DMS 273 (cell line): ENCODE data around the gene SPPL2C.

Source experiments
- DNase-seq: peaks from one replicate; lab custom pipeline; 2025; ENCODE audit not compliant: unreplicated experiment; lab: John Stamatoyannopoulos, UW

SPPL2C gene

DNA sequence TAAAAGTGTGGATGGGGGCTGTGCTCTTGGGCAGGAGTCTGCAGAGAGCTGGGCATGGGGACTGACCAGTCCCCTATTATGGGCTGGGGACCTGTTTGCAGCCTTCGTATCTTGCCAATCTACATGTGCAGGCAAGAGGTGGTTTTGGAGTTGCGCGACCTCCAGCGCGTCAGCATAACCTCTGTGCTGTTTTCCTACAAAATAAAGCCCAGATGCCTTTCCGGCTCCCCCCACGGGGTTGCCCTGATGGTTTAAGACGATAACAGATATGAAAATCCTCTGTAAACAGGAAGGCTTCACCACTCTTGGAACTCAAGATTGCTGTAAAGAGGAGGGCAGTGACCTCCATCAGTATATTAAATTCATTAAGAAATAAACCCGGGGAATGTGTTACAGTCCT is 16.5 kb upstream of the SPPL2C start:
- no peak for DNase-seq

DNA sequence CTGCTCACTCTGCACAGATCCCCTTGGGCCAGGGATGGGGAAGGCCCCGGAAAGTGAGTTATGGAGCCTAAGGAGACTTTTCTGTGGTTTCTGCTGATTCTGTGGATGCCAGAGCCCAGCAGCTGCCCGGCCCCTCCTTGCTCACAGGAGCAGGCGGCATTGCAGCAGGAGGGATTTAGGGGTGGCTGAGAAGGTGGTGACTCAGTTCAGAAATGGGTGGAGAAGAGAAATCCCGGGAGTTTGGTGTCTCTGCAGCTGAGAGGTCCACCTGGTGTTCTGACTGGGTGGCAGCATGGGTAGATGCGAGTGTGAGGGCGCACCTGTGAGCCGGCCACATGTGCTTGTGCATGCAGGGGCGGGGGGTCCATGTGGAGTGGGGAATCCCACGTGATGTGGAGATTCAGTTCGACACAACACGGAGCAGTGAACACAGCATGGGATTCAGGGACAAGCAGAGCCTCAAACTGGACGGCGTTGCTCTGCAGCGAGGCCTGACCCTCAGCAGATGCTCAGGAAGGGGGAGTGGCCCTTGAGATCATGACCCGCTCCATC is 16.0 kb upstream of the SPPL2C start:
- DNase-seq = no peak

DNA sequence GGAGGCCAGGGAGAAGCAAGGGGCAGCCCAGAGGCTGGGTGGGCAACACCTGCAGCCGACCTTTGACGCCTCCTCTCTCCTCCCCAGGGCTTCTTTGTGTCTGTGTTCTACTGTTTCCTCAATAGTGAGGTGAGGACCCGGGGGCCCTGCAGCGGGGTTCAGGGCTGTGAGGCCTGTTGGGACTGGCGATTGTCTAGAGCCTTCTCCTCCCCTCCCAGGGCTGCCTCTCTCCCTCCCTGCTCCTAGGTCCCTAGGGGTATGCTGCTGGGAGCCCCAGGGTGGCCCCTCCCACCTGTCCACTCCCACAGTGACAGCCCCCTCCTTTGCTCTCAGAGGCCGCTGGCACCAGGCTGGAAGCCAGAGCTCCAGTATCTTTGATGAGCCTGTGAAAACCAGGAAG is 10.8 kb upstream of the SPPL2C start:
- peak; percentile 30 for DNase-seq

DNA sequence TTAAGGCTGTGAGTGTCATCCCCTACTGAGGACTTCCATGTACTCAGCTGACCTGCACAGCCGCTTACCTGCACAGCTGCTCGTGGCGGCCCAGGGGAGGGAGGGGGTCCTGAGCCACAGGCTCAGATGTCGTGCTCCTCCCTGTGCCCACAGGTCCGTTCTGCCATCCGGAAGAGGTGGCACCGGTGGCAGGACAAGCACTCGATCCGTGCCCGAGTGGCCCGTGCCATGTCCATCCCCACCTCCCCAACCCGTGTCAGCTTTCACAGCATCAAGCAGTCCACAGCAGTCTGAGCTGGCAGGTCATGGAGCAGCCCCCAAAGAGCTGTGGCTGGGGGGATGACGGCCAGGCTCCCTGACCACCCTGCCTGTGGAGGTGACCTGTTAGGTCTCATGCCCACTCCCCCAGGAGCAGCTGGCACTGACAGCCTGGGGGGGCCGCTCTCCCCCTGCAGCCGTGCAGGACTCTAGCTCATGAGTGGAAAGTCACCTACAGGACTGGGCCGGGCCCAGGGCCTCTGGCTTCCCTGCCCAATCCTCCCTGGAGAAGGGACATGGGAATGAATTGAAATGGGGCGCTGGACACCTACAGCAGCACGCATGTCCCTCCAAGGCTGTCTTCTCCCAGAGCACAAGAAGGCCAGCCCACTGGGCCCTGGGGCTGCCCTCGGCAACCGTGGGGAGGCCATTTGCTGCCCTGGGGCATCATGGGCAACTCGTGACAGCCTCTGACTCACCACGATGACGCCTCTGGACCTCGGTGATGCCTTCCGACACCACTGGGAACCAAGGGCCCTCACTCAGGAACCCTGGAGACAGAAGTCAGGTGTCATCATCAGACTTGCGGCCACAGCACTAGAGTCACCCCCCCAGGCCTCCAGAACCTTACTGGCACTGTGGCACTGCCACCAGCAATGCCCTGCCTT is 9.9 kb upstream of the SPPL2C start:
- DNase-seq = no peak

DNA sequence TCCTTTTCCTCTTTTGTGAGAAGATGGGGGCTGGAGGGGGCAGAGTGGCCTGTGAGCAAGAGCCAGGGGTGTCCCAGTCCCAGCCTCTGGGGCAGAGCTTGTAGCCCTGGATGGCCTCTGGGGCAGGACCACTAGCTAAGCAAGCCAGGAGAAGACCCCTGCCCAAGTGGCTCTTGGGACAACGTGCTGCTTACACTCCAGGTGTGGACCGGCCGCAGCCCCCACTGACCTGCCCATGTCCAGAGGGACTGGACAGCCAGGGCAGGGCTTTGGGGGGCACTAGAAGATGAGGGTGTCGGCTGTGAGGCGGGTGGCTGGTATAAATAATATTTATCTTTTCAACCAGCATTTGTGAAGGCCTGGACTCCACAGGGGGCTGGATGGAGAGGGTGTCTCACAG is 9.2 kb upstream of the SPPL2C start:
- DNase-seq = no peak

DNA sequence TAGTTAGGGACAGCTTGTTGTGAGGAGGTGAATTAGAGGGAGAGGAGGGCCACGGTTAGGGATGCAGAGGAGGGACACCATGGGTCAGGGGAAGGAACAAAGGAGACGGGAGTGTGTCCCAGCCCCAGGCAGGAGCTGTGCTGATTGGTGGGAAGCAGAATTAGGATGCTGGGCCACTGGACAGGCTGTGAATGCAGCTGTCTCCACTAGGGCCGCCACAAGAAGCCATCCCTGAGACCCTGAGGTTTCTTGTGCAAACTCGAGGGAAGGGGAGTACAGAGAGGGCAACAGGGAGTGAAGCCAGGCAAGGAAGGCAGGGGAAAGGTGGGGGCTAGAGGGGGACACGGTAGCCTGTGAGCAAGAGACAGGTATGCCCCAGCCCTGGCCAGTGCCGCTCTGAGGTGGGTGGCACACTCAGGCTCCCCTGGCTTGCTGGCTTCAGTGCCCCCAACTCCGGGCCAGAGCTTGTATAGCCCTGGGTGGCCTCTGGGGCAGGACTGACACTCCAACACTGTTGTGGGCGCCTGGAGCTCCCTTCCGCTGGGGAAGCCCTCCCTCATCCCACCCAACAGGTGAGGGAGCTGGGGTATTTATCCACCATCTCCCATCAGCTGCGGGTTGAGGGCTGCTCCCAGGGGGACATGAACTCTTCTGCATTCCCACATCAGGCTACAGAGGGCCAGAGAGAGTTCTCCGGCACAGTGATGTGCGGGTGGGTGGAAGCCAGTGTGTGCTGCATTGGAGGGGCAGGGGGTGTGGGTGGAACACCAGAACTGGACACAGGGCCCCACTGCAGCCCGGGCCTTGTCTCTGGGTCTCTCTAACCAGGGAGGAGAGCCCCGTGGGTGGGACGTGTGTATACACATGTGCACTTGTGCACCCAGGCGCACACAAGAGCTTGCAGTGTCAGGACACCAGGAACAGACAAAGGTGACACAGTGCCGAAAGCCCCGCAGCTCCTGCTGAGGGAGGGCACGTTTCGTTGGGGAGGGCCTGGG is 8.3 kb upstream of the SPPL2C start:
- no peak for DNase-seq

DNA sequence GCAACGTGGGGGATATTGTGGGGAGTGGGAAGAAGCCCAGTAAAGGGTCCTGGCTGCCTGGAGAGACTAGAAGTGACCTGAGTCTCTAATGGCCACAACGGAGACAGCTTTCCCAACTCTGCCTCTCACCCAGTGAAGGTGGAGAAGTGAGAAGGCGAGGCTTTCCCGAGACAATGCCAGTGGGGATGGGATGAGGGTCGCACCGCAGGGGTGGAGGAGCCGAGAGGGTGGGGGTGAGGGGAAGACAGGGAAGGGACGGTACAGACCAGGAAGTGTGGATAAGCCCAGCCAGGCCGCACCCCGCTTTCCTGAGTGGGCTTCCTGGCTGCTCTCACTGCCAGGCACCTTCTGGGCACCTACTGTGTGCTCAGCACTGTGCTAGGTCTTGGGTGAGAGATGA is 7.5 kb upstream of the SPPL2C start:
- no peak for DNase-seq

DNA sequence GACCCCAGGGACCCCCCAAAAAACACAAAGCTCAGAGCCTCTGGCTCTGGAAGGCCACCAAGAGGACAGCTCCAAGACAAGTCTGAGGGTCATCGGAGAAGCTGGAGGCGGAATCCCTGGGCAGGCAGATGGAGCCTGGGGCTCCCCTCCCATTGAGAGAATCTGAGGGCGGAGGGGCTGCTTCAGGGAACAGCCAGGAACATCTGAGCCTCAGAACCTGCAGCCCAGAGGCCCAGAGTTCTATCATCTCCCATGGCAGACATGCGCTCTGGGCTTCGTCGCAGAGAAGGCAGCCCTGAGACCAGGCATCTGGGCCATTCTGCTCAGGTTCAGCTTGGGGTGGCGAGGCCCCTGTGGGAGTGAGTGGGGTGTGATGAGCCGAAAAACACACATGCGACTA is 7.1 kb upstream of the SPPL2C start:
- DNase-seq = peak; percentile 22

DNA sequence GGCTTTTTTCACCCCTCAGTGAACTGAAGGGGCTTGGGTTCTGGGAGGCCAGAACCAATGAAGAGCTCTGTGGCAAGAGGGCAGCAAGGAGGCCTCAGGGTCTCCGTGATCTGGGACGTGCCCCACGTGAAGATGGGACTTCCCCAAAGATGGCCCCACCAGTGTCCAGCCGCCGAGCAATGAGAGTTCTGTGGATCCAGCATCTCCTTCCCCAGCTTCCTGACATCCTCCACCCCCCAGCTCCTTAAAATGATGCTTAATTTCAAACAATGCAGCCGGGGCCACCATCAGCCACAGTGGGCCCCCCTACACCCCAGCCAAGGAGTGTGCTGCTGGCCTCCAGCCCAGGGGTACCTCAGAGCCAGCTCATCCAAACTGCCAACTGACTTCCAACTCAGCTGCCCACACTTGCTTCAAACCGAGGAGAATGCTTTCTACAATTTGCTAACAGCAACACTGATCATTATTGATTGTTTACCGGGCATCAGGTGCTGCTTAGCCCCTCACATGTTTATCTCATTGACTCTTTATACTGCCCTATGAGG is 5.9 kb upstream of the SPPL2C start:
- no peak for DNase-seq

DNA sequence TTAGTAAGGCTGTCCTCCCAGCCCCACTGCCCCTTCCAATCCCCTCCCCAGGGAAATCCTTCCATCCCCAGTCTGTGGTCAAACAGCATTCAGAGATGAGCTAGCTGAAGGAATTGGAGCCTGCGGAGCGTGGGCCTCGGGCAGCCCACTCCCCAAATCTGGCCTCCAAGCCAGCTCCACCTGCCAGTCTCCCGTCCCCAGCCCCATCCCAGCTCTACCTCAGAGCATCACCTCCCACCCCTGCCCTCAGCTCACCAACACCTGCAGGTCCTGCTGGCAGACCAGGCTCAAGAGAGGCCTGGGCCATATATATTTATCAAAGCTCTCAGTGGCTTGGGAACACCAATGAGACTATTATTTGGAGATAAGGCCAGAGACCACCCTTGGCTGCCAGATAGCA is 5.2 kb upstream of the SPPL2C start:
- DNase-seq = no peak

DNA sequence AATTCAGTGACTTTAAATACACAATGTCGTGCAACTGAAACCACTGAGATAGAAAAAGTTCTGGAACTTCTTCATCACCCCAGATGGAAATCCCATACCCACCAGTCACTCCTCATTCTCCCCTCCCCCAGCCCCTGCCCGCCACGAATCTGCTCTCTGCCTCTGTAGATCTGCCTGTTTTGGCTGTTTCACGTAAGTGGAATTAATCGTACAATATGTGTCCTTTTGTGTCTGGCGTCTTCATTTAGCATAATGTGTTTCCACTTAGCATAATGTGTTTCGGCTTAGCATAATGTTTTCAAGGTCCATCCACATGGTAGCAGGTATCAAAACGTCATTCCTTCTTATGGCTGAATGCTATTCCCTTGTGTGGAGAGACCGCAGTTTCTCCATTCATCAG is 3.5 kb upstream of the SPPL2C start:
- peak; percentile 74 for DNase-seq

DNA sequence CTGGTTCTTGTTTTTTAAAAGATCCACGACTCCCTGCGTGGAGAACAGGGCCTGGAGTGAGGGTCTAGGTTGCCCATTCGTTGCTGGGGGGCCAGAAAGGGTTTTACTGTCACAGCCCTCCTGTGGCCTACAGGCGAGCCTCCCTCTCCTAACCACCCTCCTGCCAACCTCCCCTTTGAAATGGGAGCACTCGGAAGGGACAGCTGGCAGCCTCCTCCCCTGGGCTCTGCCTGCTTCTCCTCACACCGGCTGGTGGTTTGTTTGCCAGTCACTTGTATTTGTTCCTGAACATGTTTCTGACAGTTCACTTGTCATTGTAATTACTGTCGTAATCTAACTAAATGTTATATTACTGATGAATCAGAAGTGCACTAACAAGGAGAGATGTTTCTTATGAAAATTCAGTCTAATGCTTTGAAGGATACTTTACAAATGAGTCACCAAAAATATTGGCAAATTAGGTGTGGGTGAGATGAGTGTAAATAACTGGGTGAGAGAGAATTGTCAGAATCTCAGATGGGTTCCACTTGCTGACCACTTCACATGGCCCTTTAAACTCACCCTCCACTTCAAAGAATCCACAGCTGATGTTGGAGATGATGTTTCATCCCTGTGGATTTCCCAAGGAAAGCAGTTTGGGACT is 2.7 kb upstream of the SPPL2C start:
- DNase-seq = peak; percentile 90

DNA sequence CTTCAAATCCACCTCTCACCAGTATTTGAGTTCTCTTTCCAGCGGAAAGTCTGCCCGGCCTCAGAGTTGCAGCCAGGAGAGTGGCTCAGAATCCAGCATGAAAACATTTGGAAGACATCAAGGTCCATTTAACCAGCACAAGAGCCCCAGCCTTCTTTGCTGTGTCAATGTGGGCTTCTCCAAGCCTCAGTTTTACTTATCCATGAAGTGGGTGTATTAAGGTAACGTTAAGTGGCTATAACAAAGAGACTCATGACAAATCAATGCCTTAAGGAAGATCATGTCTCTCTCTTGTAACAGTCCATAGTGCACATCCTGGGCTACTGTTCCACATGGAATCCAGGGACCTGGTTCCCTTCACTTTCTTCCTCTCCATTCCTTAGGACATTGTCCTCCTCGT is 959 bp upstream of the SPPL2C start:
- DNase-seq = no peak

DNA sequence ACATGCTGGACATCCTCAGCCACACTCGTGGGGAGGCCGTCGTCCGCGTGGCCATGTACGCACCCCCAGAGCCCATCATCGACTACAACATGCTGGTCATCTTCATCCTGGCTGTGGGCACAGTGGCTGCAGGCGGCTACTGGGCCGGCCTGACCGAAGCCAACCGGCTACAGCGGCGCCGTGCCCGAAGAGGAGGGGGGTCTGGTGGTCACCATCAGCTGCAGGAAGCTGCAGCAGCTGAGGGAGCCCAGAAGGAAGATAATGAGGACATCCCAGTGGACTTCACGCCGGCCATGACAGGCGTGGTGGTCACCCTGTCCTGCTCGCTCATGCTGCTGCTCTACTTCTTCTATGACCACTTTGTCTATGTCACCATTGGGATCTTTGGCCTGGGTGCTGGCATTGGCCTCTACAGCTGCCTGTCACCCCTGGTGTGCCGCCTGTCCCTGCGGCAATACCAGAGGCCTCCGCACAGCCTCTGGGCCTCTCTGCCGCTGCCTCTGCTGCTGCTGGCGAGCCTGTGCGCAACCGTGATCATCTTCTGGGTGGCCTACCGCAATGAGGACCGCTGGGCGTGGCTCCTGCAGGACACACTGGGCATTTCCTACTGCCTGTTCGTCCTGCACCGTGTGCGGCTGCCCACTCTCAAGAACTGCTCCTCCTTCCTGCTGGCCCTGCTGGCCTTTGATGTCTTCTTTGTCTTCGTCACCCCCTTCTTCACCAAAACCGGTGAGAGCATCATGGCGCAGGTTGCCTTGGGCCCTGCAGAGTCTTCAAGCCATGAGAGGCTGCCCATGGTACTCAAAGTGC is 900 bp downstream of the SPPL2C start:
- no peak for DNase-seq

DNA sequence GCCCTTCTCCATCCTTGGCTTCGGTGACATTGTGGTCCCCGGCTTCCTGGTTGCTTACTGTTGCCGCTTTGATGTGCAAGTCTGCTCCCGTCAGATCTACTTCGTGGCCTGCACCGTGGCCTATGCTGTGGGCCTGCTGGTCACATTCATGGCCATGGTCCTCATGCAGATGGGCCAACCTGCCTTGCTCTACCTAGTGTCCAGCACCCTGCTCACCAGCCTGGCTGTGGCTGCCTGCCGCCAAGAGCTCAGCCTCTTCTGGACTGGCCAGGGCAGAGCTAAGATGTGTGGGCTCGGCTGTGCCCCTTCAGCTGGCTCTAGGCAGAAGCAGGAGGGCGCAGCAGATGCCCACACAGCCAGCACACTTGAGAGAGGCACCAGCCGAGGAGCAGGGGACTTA is 1.5 kb downstream of the SPPL2C start:
- no peak for DNase-seq

DNA sequence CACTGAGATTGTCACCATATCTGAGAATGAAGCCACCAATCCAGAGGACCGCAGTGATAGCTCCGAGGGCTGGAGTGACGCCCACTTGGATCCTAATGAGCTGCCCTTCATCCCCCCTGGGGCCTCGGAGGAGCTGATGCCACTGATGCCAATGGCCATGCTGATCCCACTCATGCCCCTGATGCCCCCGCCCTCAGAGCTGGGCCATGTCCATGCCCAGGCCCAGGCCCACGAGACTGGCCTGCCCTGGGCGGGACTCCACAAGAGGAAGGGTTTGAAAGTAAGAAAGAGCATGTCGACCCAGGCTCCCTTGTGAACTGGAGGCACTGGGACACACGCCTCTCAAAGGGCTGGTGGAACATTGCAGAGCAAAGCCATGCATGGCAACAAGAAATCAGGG is 2.0 kb downstream of the SPPL2C start:
- DNase-seq = no peak

DNA sequence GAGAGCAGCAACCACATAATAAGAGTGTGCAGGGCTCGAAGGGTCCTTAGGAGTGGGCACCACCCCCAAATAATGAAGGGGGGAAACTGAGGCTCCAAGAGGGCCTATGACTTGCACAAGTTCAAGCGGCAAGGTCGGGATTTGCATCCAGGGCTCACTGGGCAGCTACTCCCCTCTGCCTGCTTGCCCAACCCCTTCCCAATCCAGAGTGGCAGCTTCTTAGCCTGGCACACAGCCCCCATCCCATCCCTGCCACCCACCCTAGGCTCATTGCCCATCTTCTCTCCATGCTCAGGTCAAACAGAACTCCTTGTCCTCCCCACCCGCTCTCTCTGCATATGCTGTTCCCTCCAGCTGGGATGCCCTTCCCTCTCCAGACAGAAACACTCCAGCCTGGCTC is 2.4 kb downstream of the SPPL2C start:
- DNase-seq = no peak

DNA sequence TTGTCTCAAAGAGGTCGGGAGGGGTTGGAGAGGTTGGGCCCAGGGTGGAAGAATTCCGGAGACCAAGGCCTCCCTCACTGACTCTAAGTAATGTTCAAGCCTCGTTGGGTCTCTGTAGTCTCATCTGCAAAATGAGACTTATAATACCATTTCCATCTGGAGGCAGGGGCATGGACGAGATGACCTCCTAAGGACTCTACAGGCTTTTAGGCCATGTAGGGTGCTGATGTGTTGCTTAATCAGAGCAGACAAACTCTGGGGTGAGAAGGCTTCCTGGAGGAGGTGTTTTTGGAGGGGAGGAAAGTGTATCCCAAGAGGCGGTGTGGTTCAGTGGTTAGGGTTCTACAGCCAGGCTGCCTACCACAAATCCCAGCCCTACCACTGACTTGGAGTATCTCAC is 3.1 kb downstream of the SPPL2C start:
- no peak for DNase-seq

DNA sequence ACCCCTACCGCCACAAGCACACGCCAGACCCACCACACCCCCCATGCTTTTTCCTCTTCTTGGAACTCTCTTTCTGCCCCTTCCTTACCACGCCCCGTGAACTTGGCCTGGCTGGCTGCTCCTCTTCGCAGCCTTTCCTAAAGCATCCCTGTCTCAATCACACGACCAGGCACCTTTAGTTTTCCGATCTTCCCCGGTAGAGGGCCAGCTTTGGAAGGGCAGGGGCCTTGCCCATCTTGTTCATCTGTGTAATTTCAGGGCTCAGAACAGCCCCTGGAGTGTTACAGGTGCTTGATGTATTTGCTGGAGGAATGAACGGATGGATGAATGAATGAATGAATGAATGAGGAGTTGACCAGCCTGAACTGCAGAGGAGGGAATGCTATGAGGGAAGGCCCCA is 3.7 kb downstream of the SPPL2C start:
- peak; percentile 58 for DNase-seq
